ENCODE measurements around the gene DSCAML1. TPM values are rescaled to one million over a fixed set of nuclear protein-coding genes. Genes with fewer than 3 reads are reported as not detected.

The DSCAML1 gene
- total RNA-seq, 6 donors from 2014 or later = 0.30 to 3.1 (median 1.3) TPM

GRCh38 chr11:117468888-117469287, 328.1 kb downstream of the DSCAML1 start:
- Histone ChIP-seq H3K27ac (no peak overlapping the region), H3K4me1 (no peaks in the 10 kb centered on the region), H3K9me3 (no peaks in the 10 kb centered on the region), H3K4me3 (no peak overlapping the region), H3K36me3 (no peaks in the 10 kb centered on the region), H3K27me3 (no peaks in the 10 kb centered on the region)
- DNase-seq (no peak), ATAC-seq (ENCODE audit: low FRiP score in 2 of 2) (no peak)
- TF ChIP-seq POLR2AphosphoS5 (IDR thresholded peaks at IDR 0.05) (no peak), POLR2A (IDR thresholded peaks at IDR 0.05) (no peak), EP300 (IDR thresholded peaks at IDR 0.05) (no peak), CTCF (IDR thresholded peaks at IDR 0.05) (no peak)
- WGBS, 2 donors = 62 to 80% methylated on average over 4 of the region's 4 CpGs

GRCh38 chr11:117467770-117468169, 329.2 kb downstream of the DSCAML1 start:
- H3K4me1 ChIP-seq = no peaks in the 10 kb centered on the region
- DNase-seq (no peak), ATAC-seq (ENCODE audit: low FRiP score in 2 of 2) (no peak)
- no peak overlapping the region for H3K27ac ChIP-seq
- no peaks in the 10 kb centered on the region for H3K9me3 ChIP-seq
- 66 to 79% methylated on average over 5 of the region's 5 CpGs for WGBS, 2 donors
- H3K4me3 ChIP-seq = no peak overlapping the region
- H3K27me3 ChIP-seq = no peaks in the 10 kb centered on the region
- TF ChIP-seq EP300 (IDR thresholded peaks at IDR 0.05) (no peak), POLR2A (IDR thresholded peaks at IDR 0.05) (no peak)
- H3K36me3 ChIP-seq = no peaks in the 10 kb centered on the region

- DNase-seq (no peak), ATAC-seq (ENCODE audit: low FRiP score in 2 of 2) (no peak)
- no peaks in the 10 kb centered on the region for H3K4me1 ChIP-seq
- H3K9me3 ChIP-seq = no peaks in the 10 kb centered on the region
- no peak for TF ChIP-seq EP300 (IDR thresholded peaks at IDR 0.05)
- TF ChIP-seq POLR2AphosphoS5 (IDR thresholded peaks at IDR 0.05) = no peak
- no peak for TF ChIP-seq POLR2A (IDR thresholded peaks at IDR 0.05)
- no peak for TF ChIP-seq CTCF (IDR thresholded peaks at IDR 0.05)
- no peak overlapping the region for H3K4me3 ChIP-seq
- no peaks in the 10 kb centered on the region for H3K27me3 ChIP-seq
- 93 to 96% methylated on average over 14 of the region's 14 CpGs for WGBS, 2 donors
- no peak overlapping the region for H3K27ac ChIP-seq
- no peaks in the 10 kb centered on the region for H3K36me3 ChIP-seq
These were observed 330.1 kb downstream of the DSCAML1 start for GRCh38 chr11:117466966-117467365.

GRCh38 chr11:117465236-117465997, 331.6 kb downstream of the DSCAML1 start:
- no peaks in the 10 kb centered on the region for H3K9me3 ChIP-seq
- no peak for DNase-seq
- no peak overlapping the region for H3K4me3 ChIP-seq
- no peak for TF ChIP-seq EP300 (IDR thresholded peaks at IDR 0.05)
- TF ChIP-seq CTCF (IDR thresholded peaks at IDR 0.05) = no peak
- no peak for TF ChIP-seq POLR2A (IDR thresholded peaks at IDR 0.05)
- TF ChIP-seq POLR2AphosphoS5 (IDR thresholded peaks at IDR 0.05) = no peak
- H3K27ac ChIP-seq = no peak overlapping the region
- H3K4me1 ChIP-seq = no peaks in the 10 kb centered on the region
- ATAC-seq (ENCODE audit: low FRiP score in 2 of 2) = no peak
- 73 to 74% methylated on average over 14 of the region's 14 CpGs for WGBS, 2 donors
- H3K27me3 ChIP-seq = no peaks in the 10 kb centered on the region
- H3K36me3 ChIP-seq = no peaks in the 10 kb centered on the region

- H3K27ac ChIP-seq = no peak overlapping the region
- DNase-seq (no peak), ATAC-seq (ENCODE audit: low FRiP score in 2 of 2) (no peak)
- no peaks in the 10 kb centered on the region for H3K9me3 ChIP-seq
- no peaks in the 10 kb centered on the region for H3K4me1 ChIP-seq
- TF ChIP-seq CTCF (IDR thresholded peaks at IDR 0.05) = no peak
- TF ChIP-seq POLR2A (IDR thresholded peaks at IDR 0.05) = no peak
- no peak for TF ChIP-seq POLR2AphosphoS5 (IDR thresholded peaks at IDR 0.05)
- TF ChIP-seq EP300 (IDR thresholded peaks at IDR 0.05) = no peak
- H3K36me3 ChIP-seq = no peaks in the 10 kb centered on the region
- H3K27me3 ChIP-seq = no peaks in the 10 kb centered on the region
- H3K4me3 ChIP-seq = no peak overlapping the region
- WGBS, 2 donors = 95 to 96% methylated on average over 9 to 13 of the region's 13 CpGs
These were observed 332.2 kb downstream of the DSCAML1 start for GRCh38 chr11:117464778-117465177.

All from upper lobe of left lung (tissue), 6 donors.